GM21619 (cell line): Measurements from ENCODE around the gene CFB.
"Not testable (repeated sequence)": the region's sequence is repeated elsewhere in the genome, so short reads cannot be mapped to it uniquely, and the experiment has no call there.

ENCODE experiments used
- ATAC-seq: cut with Tn5 transposase; IDR thresholded peaks from one replicate; pipeline ENCODE4 v1.9.1; 2021; ENCODE audit not compliant: unreplicated experiment

CFB gene

GRCh38 chr6:31911826-31912585 is 33.9 kb upstream of the CFB start:
- ATAC-seq, result no peak

DNA sequence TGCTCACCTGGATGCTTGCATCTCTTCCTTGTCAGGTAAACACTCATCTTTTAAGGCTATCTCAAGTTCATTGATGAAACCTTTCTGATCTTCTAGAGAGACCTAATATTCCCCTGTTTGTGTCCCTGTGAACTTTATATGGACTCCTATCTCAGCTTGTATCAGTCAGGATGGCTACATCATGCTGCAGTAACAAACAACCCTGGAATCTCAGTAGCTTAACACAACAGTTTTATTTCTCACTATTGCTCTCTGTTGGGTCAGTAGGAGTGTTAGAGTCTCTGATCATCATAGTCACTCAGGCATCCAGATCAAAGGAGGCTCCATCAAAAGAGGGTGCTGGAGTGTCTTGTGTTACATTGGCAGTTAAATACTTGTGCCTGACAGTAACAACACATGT is 30.5 kb upstream of the CFB start:
- no peak for ATAC-seq

DNA sequence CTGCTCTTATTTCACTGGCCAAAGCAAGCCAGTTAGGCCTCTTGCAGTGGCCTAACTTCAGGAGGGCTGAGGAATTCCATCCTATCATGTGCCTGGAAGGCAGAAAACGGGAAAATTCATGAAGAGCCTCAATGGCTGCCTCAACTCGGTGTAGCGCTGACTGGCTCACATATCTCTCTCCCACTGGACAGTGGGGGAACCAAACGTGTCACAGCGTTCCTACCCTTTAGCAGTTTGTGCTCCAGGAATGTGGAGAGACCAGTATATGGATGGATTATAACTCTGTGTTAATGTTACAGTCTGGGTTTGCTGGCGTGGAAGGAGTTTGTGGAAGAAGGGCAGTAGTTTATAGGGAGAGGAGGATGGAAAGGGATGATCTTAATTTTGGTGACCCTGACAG is 30.1 kb upstream of the CFB start:
- no peak for ATAC-seq

GRCh38 chr6:31918069-31918720 is 27.7 kb upstream of the CFB start:
- ATAC-seq, result no peak

GRCh38 chr6:31919624-31920303 is 26.1 kb upstream of the CFB start:
- ATAC-seq, result no peak

DNA sequence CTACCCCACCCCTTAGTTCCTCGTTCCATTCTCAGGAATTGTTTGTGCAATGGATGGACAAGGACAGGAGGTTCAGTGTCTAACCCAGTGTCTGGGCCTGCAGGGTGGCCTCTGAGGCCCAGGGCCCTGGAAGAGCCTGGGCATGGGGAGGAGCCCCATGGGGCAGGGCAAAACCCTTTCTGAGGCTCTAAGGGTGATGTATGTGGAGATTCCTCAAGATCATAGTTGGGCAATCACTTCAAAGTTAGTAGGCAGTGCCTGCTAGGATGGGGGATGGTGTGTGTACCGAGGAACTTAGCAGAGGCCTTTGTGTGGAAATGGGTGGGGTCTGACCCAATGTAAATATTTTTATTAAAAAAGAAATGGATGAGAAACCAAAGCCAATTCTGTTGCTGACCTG is 25.1 kb upstream of the CFB start:
- no peak for ATAC-seq

- no peak for ATAC-seq
Measured at GRCh38 chr6:31922942-31923341, 23.0 kb upstream of the CFB start.

GRCh38 chr6:31927242-31927862 is 18.5 kb upstream of the CFB start, which contains the start of gene C2:
Gene C2, plus strand, starts transcription at chr6:31927717. Its CDS starts 36 bp downstream, at chr6:31927753.
- ATAC-seq, result no peak

DNA sequence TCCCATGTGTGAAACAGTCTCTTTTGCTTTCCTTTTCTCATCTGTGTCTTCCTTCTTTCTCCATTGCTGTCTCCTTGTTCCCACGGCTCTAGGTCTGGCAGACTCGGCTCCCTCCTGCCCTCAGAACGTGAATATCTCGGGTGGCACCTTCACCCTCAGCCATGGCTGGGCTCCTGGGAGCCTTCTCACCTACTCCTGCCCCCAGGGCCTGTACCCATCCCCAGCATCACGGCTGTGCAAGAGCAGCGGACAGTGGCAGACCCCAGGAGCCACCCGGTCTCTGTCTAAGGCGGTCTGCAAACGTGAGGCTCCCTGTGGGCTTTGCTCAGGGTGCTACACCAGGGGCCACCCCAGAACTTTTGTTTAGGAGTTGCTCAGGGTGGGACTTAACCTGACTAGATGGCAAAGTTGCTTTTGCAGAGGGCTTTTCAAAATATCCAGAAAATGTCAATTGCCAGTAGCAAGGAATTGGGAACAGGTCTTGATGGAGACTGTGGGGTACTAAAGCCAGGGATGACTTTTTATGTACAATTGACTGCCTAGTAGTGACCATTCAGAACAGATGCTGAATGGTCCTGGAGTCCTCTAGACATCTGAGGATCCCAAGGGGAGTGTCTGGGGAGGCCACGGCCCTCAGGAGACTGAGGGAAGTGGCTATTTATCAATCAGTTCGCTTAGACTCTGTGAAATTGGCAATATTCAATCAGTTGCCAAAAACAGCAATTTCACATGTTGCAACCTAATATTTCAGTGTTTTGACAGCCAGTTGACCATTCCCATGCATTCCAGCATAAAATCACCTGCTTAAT is 17.8 kb upstream of the CFB start:
- no peak for ATAC-seq

- ATAC-seq, result no peak
Measured at GRCh38 chr6:31928672-31928939, 17.3 kb upstream of the CFB start.

- no peak for ATAC-seq
Measured at GRCh38 chr6:31930962-31931361, 14.9 kb upstream of the CFB start.

DNA sequence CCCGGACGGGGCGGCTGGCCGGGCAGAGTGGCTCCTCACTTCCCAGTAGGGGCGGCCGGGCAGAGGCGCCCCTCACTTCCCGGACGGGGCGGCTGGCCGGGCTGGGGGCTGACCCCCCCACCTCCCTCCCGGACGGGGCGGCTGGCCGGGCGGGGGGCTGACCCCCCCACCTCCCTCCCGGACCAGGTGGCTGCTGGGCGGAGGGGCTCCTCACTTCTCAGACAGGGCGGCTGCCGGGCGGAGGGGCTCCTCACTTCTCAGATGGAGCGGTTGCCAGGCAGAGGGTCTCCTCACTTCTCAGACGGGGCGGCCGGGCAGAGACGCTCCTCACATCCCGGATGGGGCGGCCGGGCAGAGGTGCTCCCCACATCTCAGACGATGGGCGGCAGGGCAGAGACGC is 13.8 kb upstream of the CFB start:
- not testable (repeated sequence) for ATAC-seq

- no peak for ATAC-seq
Measured at GRCh38 chr6:31933537-31933936, 12.4 kb upstream of the CFB start.

DNA sequence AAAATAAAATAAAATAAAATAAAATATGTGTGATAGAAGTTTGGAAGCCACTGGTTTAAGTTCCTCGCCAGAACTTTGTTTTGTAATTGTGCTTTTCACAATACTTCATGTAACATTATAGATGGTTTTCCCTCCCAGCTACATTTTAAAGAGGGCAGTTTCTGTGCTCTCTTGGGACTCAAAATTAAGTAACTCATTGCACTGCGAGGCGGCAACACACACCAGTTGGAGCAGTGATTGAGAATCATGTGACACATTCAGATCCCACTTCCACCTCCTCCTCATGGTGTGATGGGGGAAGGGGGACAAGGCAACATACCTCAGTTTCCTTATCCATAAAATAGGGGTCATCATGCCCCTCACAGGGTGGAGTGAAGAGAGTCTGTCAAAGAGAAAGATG is 10.9 kb upstream of the CFB start:
- no peak for ATAC-seq

- no peak for ATAC-seq
Measured at GRCh38 chr6:31935823-31936222, 10.1 kb upstream of the CFB start.

- no peak for ATAC-seq
Measured at GRCh38 chr6:31940256-31940664, 5.6 kb upstream of the CFB start.

DNA sequence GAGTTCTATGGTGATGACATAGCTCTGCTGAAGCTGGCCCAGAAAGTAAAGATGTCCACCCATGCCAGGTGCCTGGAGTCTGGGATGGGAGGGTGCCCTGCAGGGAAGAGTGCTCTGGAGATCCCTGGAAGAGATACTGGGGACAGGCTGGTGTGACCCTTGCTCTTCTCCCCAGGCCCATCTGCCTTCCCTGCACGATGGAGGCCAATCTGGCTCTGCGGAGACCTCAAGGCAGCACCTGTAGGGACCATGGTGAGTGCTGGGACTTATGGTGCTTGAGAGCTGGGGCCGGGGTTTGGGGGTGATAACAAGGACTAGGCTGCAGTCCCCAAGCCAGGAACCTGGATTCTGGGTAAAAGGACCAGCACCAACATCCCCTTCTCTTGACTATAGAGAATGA is 2.2 kb upstream of the CFB start:
- no peak for ATAC-seq

GRCh38 chr6:31945154-31945506 is 765 bp upstream of the CFB start:
- ATAC-seq, result no peak

GRCh38 chr6:31946370-31946885 is 533 bp downstream of the CFB start:
- no peak for ATAC-seq

DNA sequence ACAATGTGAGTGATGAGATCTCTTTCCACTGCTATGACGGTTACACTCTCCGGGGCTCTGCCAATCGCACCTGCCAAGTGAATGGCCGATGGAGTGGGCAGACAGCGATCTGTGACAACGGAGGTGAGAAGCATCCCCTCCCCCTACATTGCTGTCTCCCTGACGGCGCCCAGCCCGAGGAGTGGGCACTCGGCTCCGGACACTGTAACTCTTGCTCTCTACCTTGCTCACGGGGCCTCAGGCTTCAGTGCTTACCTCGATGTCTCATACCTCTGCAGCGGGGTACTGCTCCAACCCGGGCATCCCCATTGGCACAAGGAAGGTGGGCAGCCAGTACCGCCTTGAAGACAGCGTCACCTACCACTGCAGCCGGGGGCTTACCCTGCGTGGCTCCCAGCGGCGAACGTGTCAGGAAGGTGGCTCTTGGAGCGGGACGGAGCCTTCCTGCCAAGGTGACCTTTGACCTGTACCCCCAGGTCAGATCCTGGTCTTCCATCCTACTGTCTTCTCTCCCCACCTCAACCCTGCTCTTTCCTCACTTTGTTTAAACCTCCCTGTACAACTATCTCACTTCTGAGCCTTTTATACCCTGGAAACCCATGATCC is 1.3 kb downstream of the CFB start:
- ATAC-seq, result no peak

- no peak for ATAC-seq
Measured at GRCh38 chr6:31947864-31948263, 2.0 kb downstream of the CFB start.
